Fibroblast of pulmonary artery (primary cell): ENCODE results near the gene NOC3L.

Experiments used
- DNase-seq: peaks from one replicate; pipeline ENCODE4 v3.0.0-alpha.2; 2010; ENCODE audit warnings: low read depth
- H3K4me3 ChIP-seq: replicated peaks from 2 replicates; pipeline ENCODE4 v1.5.1; 2011; ENCODE audit warnings: low read depth, mild to moderate bottlenecking, control low read depth, low read length, moderate library complexity
- TF ChIP-seq, protein P1 (sequence below): IDR thresholded peaks from 2 replicates; pipeline ENCODE4 v1.5.1; 2011; ENCODE audit warnings: mild to moderate bottlenecking, control low read depth, low read length, inconsistent platforms; ENCODE audit errors: missing control alignments

The NOC3L gene

DNA sequence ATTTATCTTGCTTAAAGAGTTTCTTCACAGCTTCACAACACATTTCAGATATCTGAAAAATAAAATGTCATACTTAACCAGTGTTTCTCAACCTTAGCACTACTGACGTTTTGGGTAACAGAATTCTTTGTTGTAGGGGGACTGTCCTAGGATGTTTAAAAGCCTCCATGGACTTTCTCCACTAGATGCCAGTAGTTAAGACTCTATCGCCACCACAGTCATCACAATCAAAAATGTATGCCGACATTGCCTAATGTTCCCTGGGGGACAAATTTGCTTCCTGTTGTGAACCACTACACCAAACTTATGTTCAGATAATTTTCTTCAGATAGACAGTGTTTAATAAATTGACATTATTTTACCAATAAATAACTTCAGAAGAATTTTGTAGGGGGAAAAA is 13.4 kb downstream of the NOC3L start:
- H3K4me3 ChIP-seq = no peak overlapping the region
- TF ChIP-seq, protein P1, sequence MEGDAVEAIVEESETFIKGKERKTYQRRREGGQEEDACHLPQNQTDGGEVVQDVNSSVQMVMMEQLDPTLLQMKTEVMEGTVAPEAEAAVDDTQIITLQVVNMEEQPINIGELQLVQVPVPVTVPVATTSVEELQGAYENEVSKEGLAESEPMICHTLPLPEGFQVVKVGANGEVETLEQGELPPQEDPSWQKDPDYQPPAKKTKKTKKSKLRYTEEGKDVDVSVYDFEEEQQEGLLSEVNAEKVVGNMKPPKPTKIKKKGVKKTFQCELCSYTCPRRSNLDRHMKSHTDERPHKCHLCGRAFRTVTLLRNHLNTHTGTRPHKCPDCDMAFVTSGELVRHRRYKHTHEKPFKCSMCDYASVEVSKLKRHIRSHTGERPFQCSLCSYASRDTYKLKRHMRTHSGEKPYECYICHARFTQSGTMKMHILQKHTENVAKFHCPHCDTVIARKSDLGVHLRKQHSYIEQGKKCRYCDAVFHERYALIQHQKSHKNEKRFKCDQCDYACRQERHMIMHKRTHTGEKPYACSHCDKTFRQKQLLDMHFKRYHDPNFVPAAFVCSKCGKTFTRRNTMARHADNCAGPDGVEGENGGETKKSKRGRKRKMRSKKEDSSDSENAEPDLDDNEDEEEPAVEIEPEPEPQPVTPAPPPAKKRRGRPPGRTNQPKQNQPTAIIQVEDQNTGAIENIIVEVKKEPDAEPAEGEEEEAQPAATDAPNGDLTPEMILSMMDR = peak; percentile 9
- peak; percentile 33 for DNase-seq

DNA sequence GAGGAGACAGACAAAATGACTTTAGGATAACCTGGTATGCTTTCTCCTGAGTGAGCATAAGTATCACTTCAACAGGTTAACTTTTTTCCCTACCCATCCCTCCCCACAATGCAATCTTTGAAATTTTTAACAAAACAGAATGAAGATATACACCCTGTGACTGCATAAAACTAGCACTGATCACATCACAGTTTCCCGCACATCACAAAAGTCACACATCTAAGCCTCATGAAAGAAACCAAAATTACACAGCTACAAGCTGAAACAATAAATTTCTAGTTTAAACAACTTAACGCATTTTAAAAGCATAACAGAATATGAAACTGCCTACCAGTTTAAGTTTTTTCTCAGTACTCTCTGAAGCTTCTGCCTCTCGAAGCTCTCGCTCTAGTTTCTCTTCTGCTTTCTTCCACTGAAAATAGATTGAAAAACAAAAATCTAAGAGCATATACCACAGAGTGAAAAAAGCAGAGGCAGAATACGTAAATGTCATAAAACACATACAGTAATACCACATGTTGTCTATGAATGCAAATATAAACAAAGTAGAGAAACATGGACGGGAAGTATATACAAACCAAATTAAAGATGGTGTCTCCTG is 18.1 kb downstream of the NOC3L start:
- no peak overlapping the region for H3K4me3 ChIP-seq
- no peak for DNase-seq
- TF ChIP-seq, protein P1 = no peak

DNA sequence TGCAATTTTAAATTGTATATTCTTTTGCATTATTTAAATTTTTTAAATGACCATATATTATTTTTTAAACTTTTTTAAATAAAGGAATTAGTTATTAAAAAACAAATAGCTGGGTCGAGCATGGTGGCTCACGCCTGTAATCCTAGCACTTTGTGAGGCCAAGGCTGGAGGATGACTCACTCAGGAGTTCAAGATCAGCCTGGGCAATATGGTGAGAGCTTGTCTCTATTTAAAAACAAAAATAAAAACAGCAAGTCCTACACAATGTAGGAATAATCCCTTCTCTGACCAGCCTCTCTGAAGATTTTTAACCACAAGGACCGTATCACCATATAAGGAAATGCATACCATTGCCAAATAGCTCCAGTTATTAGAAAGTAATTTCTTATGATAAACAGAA is 19.6 kb downstream of the NOC3L start:
- H3K4me3 ChIP-seq = no peak overlapping the region
- TF ChIP-seq, protein P1 = no peak
- no peak for DNase-seq

DNA sequence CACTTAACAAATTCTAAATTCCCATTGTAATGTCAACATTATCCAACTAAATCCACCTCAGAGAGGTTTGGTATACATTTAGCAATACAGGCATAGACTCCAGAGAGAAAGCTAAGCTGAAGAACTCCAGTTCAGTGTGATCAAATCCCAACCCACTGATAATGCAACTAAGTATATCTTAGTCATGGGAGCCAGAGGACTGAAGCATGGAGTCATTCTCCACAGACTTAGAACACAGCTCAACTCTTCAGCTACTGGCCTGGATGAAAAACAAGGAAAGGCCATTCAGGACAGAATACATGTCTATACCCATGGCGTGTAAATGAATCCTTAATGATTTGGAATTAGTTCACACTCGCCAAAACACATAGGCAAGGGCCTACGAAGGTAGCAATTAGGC is 27.9 kb downstream of the NOC3L start:
- DNase-seq = no peak
- TF ChIP-seq, protein P1 = no peak
- H3K4me3 ChIP-seq = no peak overlapping the region

DNA sequence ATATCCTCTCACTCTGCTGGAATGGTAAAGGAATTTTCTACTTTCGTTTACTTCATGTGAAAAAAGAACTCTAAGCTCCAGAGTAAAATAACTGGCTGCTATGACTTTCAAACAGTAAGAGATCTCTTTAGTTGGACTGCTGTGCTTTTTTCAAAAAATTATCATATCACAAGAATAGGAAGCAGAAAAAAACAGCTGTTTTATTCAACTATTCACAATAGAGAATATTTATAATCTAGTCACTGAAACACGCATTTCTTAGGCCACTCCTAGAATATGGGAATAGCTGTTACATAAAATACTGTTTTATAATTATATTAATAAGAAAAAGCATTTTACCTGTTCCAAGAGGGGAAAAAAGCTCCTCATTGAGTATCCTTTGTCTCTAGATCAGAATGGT is 29.7 kb downstream of the NOC3L start:
- TF ChIP-seq, protein P1 = no peak
- no peak overlapping the region for H3K4me3 ChIP-seq
- no peak for DNase-seq

DNA sequence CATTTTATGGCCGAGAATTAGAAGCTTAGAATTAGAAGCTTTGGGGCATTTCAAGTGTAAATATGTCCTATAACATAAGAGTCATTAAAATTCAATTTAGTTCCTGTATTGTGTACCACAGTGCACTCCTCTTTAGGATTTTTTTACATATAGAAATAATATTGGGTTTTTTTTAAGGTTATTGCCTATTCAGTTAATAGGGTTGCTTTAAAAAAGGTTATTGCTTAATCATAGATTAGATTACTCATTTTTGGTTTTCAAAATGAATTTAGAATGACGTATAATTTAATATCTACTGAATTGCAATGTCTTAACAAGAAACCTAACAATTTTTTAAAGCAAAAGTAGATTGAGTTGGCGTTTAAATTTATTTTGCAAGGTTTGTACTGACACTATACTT is 34.1 kb downstream of the NOC3L start:
- DNase-seq = no peak
- TF ChIP-seq, protein P1 = no peak
- no peak overlapping the region for H3K4me3 ChIP-seq

DNA sequence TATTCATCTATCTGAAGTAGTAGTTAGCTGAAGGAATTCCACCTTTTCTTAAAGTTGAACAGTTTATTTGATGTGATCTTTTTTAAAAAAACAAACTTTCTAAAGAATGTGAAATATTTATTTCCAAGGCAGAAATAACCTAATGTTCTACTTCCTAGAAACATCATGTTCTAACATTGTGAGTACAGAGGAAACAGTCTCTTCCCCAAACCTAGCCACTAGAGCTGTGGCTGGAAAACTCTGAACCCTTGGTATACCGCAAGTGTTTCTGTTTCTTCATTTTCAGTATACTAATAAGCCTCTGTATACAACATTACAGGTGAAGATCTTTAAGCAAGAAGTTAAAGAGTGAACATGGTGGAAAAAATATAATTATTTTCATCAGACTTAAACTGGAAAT is 35.1 kb downstream of the NOC3L start:
- TF ChIP-seq, protein P1 = no peak
- no peak for DNase-seq
- no peak overlapping the region for H3K4me3 ChIP-seq
